HG03064 (cell line): ENCODE measurements around the gene MS4A6E.

Experiments
- ATAC-seq: cut with Tn5 transposase; IDR thresholded peaks from one replicate; pipeline ENCODE4 v1.9.1; 2021; ENCODE audit warnings: low read depth; ENCODE audit not compliant: unreplicated experiment

Gene MS4A6E

DNA sequence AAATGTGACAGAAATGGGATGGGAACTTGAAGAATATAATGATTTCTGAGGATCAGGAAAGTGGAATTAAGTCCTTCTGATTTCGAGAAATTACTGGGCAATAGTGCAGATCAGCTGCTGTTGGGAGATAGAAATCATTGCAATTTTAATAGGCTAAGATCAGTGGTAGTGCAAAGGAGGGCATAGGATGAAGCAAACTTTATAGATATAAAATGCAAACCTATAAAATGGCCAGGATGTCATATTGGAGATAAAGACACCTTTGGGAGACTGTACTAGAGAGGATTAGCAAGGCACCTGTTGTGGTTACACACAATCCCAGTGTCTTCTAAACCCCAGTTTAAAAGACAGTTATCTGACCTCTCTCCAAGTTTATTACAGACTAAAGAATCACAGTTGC lies 44.8 kb downstream of the MS4A6E start:
- ATAC-seq: no peak

- ATAC-seq: no peak
Observed at GRCh38 chr11:60372767-60373166, 45.7 kb downstream of the MS4A6E start.

DNA sequence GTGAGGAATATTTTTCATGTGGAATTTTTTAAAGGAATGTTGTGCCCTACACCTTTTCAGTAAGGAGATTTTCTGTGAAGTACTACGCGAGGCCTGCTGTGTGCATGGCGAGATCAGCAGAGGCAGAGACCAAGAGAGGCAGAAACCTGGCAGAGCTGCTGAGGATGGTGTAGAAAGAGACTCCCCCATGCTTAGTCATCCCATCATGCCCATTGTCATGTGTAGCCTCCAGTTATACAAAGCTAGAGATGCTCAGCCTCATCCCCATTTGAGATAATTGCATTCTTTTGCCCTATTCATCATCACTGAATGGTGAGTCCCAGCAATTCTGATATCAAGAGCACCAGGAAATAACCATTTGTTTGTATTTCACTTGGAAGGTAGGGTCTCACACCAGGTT lies 48.3 kb downstream of the MS4A6E start:
- no peak for ATAC-seq

- no peak for ATAC-seq
Observed at GRCh38 chr11:60376601-60377000, 49.5 kb downstream of the MS4A6E start.

- ATAC-seq: no peak
Observed at GRCh38 chr11:60377401-60378136, 50.5 kb downstream of the MS4A6E start.

GRCh38 chr11:60378354-60378753 lies 51.3 kb downstream of the MS4A6E start, which contains the start of gene MS4A7:
Gene MS4A7, plus strand, starts transcription at chr11:60378532. Its CDS starts 4,610 bp downstream, at chr11:60383142.
- peak; percentile 89 for ATAC-seq

GRCh38 chr11:60389279-60389910 lies 62.3 kb downstream of the MS4A6E start:
- peak; percentile 80 for ATAC-seq

GRCh38 chr11:60390419-60390818 lies 63.4 kb downstream of the MS4A6E start:
- no peak for ATAC-seq
